A549 (cell line): ENCODE results near the gene LASP1. TPM values are rescaled to one million over a fixed set of nuclear protein-coding genes. Genes with fewer than 3 reads are reported as not detected.

Experiments used
- ATAC-seq, 2 experiments: fragments of 200-7000 bp in 1 of 2; fragments of >200 bp in 1 of 2; cut with Nextera tagmentation in 1 of 2; cut with Tn5 transposase in 1 of 2; 3 replicates each; pipeline versions ENCODE4 v1.8.0 to v1.9.1; 2018 to 2020; ENCODE audit warnings: mild to moderate bottlenecking in 1 of 2, moderate library complexity in 1 of 2
- CTCF ChIA-PET: fragments of 300-600 bp; sonication (Branson Sonifier 250); formaldehyde crosslinking; extraction: SDS; loops from one replicate; lab custom pipeline; 2021; ENCODE audit warnings: antibody characterized with exemption, inconsistent platforms; lab: Yijun Ruan, JAX
- POLR2A ChIA-PET: fragments of 350-600 bp; formaldehyde crosslinking; extraction: SDS; loops from one replicate; lab custom pipeline; 2021; ENCODE audit warnings: antibody characterized with exemption, inconsistent platforms; lab: Yijun Ruan, JAX
- DNase-seq, 2 experiments: peaks; one replicate each; pipeline versions ENCODE4 v3.0.0 to v3.0.0-alpha.2; 2011 to 2016; ENCODE audit warnings: low read depth in 1 of 2, low spot score in 1 of 2
- FAIRE-seq: peaks from 2 replicates; lab custom pipeline; 2011; peaks lifted over from hg19 to GRCh38; lab: Jason Lieb, UNC
- H3K27ac ChIP-seq, 2 experiments: fragments of >200 bp; sonication (Bioruptor Twin); formaldehyde crosslinking; 3 replicates each; pipeline ENCODE4 v1.5.1; 2016 to 2017
- H3K4me1 ChIP-seq: fragments of >200 bp; sonication (Bioruptor Twin); formaldehyde crosslinking; 3 replicates; pipeline ENCODE4 v1.6.1; 2016
- H3K4me2 ChIP-seq: fragments of >200 bp; sonication (Bioruptor Twin); formaldehyde crosslinking; 3 replicates; pipeline ENCODE4 v1.6.1; 2016
- H3K4me3 ChIP-seq: fragments of >200 bp; sonication (Bioruptor Twin); formaldehyde crosslinking; 3 replicates; pipeline ENCODE4 v1.5.1; 2016
- H3K9me3 ChIP-seq: fragments of >200 bp; sonication (Bioruptor Twin); formaldehyde crosslinking; 3 replicates; pipeline ENCODE4 v1.6.1; 2016
- BHLHE40 ChIP-seq: IDR thresholded peaks from 2 replicates; pipeline ENCODE4 v1.6.1; 2012; ENCODE audit warnings: low read depth, low read length, inconsistent platforms
- CHD4 ChIP-seq: fragments of 200-600 bp; sonication (generic); IDR thresholded peaks from 2 replicates; pipeline ENCODE4 v1.6.1; 2016; ENCODE audit warnings: antibody characterized with exemption, mild to moderate bottlenecking, borderline replicate concordance
- FOSL2 ChIP-seq, 2 experiments: fragments of 450-650 bp in 1 of 2; fragments of >200 bp in 1 of 2; sonication (Bioruptor Twin) in 1 of 2; formaldehyde crosslinking; IDR thresholded peaks; 2 replicates each; pipeline versions ENCODE4 v1.5.0 to v1.6.1; 2016 to 2020; ENCODE audit warnings: mild to moderate bottlenecking in 1 of 2, moderate library complexity in 1 of 2
- FOXS1 ChIP-seq: fragments of 250-450 bp; sonication (Bioruptor Pico); IDR thresholded peaks from 2 replicates; pipeline ENCODE4 v1.5.0; 2020; ENCODE audit warnings: mild to moderate bottlenecking, moderate library complexity
- HOXB5 ChIP-seq: fragments of 250-450 bp; sonication (Bioruptor Pico); IDR thresholded peaks from 2 replicates; pipeline ENCODE4 v1.5.0; 2020; ENCODE audit warnings: mild to moderate bottlenecking, moderate library complexity
- JUN ChIP-seq, 2 experiments: fragments of >200 bp; sonication (Bioruptor Twin); formaldehyde crosslinking; IDR thresholded peaks; 2 replicates in 1 of 2; 3 replicates in 1 of 2; pipeline ENCODE4 v1.6.1; 2016 to 2017
- JUNB ChIP-seq: fragments of >200 bp; sonication (Bioruptor Twin); formaldehyde crosslinking; IDR thresholded peaks from 2 replicates; pipeline ENCODE4 v1.6.1; 2016
- KDM5A ChIP-seq: fragments of 200-600 bp; sonication (generic); IDR thresholded peaks from 2 replicates; pipeline ENCODE4 v1.6.1; 2016; ENCODE audit warnings: antibody characterized with exemption, mild to moderate bottlenecking
- MAFK ChIP-seq: fragments of 450-650 bp; IDR thresholded peaks from 2 replicates; pipeline ENCODE4 v1.6.1; 2014; ENCODE audit not compliant: partially characterized antibody
- PHF8 ChIP-seq: fragments of 200-600 bp; sonication (generic); IDR thresholded peaks from 2 replicates; pipeline ENCODE4 v1.6.1; 2016; ENCODE audit warnings: low read depth, mild to moderate bottlenecking, antibody characterized with exemption, moderate library complexity, borderline replicate concordance
- POLR2A ChIP-seq: IDR thresholded peaks from 2 replicates; pipeline ENCODE4 v1.6.1; 2012; ENCODE audit warnings: mild to moderate bottlenecking, low read length
- POLR2AphosphoS2 ChIP-seq: conservative IDR thresholded peaks from 2 replicates; pipeline ENCODE4 v1.6.1; 2012; ENCODE audit warnings: low read length, improper control_type of control experiment, inconsistent platforms
- RAD21 ChIP-seq, 2 experiments: fragments of >200 bp in 1 of 2; sonication (Bioruptor Twin) in 1 of 2; formaldehyde crosslinking in 1 of 2; IDR thresholded peaks in 1 of 2; conservative IDR thresholded peaks in 1 of 2; 2 replicates in 1 of 2; 3 replicates in 1 of 2; pipeline ENCODE4 v1.6.1; 2012 to 2018; ENCODE audit warnings: inconsistent platforms in 1 of 2
- RARB ChIP-seq: fragments of 250-450 bp; sonication (Bioruptor Pico); IDR thresholded peaks from 2 replicates; pipeline ENCODE4 v1.8.0; 2021; ENCODE audit warnings: mild to moderate bottlenecking, moderate library complexity
- SMC3 ChIP-seq: fragments of >200 bp; sonication (Bioruptor Twin); formaldehyde crosslinking; IDR thresholded peaks from 3 replicates; pipeline ENCODE4 v1.6.1; 2018; ENCODE audit warnings: inconsistent platforms
- TFCP2L1 ChIP-seq: fragments of 250-450 bp; sonication (Bioruptor Pico); IDR thresholded peaks from 2 replicates; pipeline ENCODE4 v1.5.0; 2021; ENCODE audit warnings: mild to moderate bottlenecking
- ZFP36 ChIP-seq: fragments of 450-650 bp; IDR thresholded peaks from 2 replicates; pipeline ENCODE4 v1.6.1; 2014; ENCODE audit warnings: borderline replicate concordance; ENCODE audit not compliant: partially characterized antibody
- ZSCAN20 ChIP-seq: fragments of 250-450 bp; sonication (Bioruptor Pico); IDR thresholded peaks from 2 replicates; pipeline ENCODE4 v1.8.0; 2022; ENCODE audit warnings: mild to moderate bottlenecking, moderate library complexity
- WGBS: methylation state at CpG from one replicate; pipeline ENCODE4 v1.1.6; 2017; ENCODE audit errors: missing lambda C conversion rate; 5-methylcytosine and 5-hydroxymethylcytosine counted together
- polyA plus RNA-seq, 4 experiments: library from polyadenylated mRNA; depleted of rRNA in 3 of 4; stranded (reverse); fragments of >200 nt; fragmentation: RNase III in 1 of 4; extraction: RNeasy Plus Mini Kit Qiagen cat#74134 plus additional on column Dnase treatment in 1 of 4; gene quantifications; 2 replicates in 3 of 4; 3 replicates in 1 of 4; pipeline ENCODE4 v1.2.3, GENCODE V29; 2011 to 2017
- TF ChIP-seq, protein P1 (sequence below): IDR thresholded peaks from 2 replicates; pipeline ENCODE4 v1.6.1; 2012
- TF ChIP-seq, protein P2 (sequence below): fragments of >200 bp; sonication (Bioruptor Twin); formaldehyde crosslinking; IDR thresholded peaks from 2 replicates; pipeline ENCODE4 v1.6.1; 2016
- TF ChIP-seq, protein P3 (sequence below): IDR thresholded peaks from 2 replicates; pipeline ENCODE4 v1.6.1; 2012; ENCODE audit warnings: low read depth, borderline replicate concordance
- TF ChIP-seq, protein P4 (sequence below): fragments of 250-450 bp; sonication (Bioruptor Pico); IDR thresholded peaks from 2 replicates; pipeline ENCODE4 v1.5.0; 2020; ENCODE audit warnings: low read depth, mild to moderate bottlenecking, moderate library complexity

Gene LASP1
- polyA plus RNA-seq, 2 of the 4 experiments (the other 2 are of a cell fraction): 145 to 281 TPM

DNA sequence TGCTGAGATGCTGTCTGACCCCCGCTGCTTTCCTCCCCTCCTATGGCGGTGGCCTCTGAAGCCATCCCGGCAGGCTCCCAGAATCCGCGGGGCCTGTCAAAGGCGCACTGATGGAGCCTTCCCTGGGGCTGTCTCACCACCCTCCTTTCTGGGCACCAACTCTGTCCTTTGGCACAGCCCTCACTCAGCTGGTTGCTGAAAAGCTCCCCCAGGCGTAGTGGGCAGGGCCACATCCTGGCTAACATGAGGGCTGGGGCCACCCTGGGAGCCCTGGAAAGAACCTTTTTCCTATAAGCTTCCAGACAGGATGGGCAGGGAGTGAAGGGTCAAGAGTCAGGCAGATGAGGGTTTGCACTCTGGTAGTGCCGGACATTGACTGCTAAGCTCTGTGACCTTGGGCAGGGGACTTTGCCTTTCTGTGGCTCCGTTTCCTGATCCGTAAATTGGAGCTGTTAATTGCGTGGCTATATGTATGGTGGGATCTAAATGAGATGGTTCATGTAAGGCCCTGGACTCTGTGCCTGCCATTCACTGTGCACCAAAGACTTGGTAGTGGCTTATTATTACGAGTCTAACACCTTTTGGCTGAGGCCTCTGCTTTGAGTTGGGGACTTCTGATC, 27.9 kb downstream of the LASP1 start:
- H3K4me2 ChIP-seq: no peak overlapping the region
- 89% methylated on average over 12 of the region's 12 CpGs for WGBS
- peaks cover 76% of the 10 kb centered on the region for H3K4me1 ChIP-seq
- H3K4me3 ChIP-seq: no peak overlapping the region
- H3K27ac ChIP-seq: peak overlapping the region in 1 of 2 experiments; percentile 85; a peak in 3 of 6 replicates
- ChIA-PET CTCF (interaction anchor here (0.8 to 4.2 kb wide), 8 partner anchors 9 to 255 kb away, joined by 3 to 14 read pairs (median 4); no protein-coding TSS in a partner anchor), POLR2A (interaction anchor here (1.2 to 3.0 kb wide), 2 partner anchors 28 to 70 kb away, joined by 3 to 6 read pairs; partner anchors contain the start of genes FBXO47 and LASP1)
- no peak for FAIRE-seq
- no peak for ATAC-seq
- DNase-seq: no peak
- TF ChIP-seq, protein P1, sequence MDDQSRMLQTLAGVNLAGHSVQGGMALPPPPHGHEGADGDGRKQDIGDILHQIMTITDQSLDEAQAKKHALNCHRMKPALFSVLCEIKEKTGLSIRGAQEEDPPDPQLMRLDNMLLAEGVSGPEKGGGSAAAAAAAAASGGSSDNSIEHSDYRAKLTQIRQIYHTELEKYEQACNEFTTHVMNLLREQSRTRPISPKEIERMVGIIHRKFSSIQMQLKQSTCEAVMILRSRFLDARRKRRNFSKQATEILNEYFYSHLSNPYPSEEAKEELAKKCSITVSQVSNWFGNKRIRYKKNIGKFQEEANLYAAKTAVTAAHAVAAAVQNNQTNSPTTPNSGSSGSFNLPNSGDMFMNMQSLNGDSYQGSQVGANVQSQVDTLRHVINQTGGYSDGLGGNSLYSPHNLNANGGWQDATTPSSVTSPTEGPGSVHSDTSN: no peak
- TF ChIP-seq ZSCAN20 (CRISPR knock-in tag) (no peak), JUNB (no peak), POLR2AphosphoS2 (0 out of 2 replicates have a peak, but pooled peaks have one; percentile 25), MAFK (no peak), HOXB5 (no peak), KDM5A (no peak), RAD21 (conservative IDR thresholded peaks at IDR 0.05 in 1 of 2, IDR thresholded peaks at IDR 0.05 in 1 of 2) (no peak), PHF8 (no peak)
- no peaks in the 10 kb centered on the region for H3K9me3 ChIP-seq

DNA sequence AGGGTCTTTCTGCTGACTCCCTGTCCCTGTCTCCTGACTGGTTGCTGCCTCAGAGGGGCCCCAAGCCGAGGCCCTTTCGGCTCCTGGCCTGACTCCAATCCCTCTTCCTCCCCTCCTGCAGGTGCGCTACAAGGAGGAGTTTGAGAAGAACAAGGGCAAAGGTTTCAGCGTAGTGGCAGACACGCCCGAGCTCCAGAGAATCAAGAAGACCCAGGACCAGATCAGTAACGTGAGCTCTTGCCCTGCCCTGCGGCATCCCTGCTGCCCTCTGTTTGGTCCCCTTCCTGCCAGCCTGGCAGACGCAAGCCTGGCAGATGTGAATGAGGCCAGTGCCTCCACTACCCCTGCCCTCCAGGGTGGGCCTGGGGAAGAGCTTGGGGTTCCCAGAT, 28.4 kb downstream of the LASP1 start:
- ChIA-PET POLR2A (interaction anchor here (1.2 to 3.0 kb wide), 2 partner anchors 29 to 69 kb away, joined by 3 to 6 read pairs; partner anchors contain the start of genes FBXO47 and LASP1), CTCF (interaction anchor here (0.9 to 4.2 kb wide), 5 partner anchors 9 to 255 kb away, joined by 4 to 14 read pairs (median 6); no protein-coding TSS in a partner anchor)
- H3K4me1 ChIP-seq: peaks cover 72% of the 10 kb centered on the region
- peak overlapping the region in 1 of 2 experiments; percentile 85; a peak in 4 of 6 replicates for H3K27ac ChIP-seq
- TF ChIP-seq JUNB (no peak), TFCP2L1 (CRISPR knock-in tag) (no peak), CHD4 (no peak), BHLHE40 (no peak), ZFP36 (no peak), FOXS1 (CRISPR knock-in tag) (no peak), RARB (CRISPR knock-in tag) (no peak), FOSL2 (IDR thresholded peaks at IDR 0.05) (no peak), FOSL2 (CRISPR knock-in tag; IDR thresholded peaks at IDR 0.05) (no peak), POLR2A (no peak), SMC3 (no peak), JUN (IDR thresholded peaks at IDR 0.05) (no peak), POLR2AphosphoS2 (no peak)
- TF ChIP-seq, protein P2, sequence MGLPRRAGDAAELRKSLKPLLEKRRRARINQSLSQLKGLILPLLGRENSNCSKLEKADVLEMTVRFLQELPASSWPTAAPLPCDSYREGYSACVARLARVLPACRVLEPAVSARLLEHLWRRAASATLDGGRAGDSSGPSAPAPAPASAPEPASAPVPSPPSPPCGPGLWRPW: no peak
- TF ChIP-seq, protein P3, sequence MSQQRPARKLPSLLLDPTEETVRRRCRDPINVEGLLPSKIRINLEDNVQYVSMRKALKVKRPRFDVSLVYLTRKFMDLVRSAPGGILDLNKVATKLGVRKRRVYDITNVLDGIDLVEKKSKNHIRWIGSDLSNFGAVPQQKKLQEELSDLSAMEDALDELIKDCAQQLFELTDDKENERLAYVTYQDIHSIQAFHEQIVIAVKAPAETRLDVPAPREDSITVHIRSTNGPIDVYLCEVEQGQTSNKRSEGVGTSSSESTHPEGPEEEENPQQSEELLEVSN: no peak
- TF ChIP-seq, protein P4, sequence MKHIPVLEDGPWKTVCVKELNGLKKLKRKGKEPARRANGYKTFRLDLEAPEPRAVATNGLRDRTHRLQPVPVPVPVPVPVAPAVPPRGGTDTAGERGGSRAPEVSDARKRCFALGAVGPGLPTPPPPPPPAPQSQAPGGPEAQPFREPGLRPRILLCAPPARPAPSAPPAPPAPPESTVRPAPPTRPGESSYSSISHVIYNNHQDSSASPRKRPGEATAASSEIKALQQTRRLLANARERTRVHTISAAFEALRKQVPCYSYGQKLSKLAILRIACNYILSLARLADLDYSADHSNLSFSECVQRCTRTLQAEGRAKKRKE: no peak
- FAIRE-seq: no peak
- 76% methylated on average over 9 of the region's 9 CpGs for WGBS
- ATAC-seq: no peak
- no peak overlapping the region for H3K4me2 ChIP-seq
- H3K9me3 ChIP-seq: no peaks in the 10 kb centered on the region
- no peak overlapping the region for H3K4me3 ChIP-seq
- no peak for DNase-seq
